ENCODE measurements around the gene FAM210A.

DNA sequence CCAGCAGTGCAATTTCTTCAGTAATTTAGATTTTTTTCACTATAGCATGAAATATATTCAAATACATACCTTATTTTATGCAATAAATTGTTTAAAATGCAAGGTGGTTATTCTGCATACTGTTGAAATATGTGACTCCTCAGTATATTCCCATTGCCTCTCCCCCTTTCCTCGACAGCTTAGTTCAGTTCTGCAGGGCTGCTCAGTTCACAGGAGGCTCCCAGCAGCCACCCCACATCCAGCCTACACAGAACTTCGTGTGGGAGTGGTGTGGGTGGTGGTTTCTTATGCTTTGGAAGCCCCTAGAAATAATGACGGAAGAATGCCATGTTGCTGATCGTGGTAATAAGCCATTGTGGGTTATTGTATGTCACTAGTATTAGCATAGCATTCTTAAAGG lies 79.7 kb downstream of the FAM210A start:
- TF ChIP-seq, protein P1, sequence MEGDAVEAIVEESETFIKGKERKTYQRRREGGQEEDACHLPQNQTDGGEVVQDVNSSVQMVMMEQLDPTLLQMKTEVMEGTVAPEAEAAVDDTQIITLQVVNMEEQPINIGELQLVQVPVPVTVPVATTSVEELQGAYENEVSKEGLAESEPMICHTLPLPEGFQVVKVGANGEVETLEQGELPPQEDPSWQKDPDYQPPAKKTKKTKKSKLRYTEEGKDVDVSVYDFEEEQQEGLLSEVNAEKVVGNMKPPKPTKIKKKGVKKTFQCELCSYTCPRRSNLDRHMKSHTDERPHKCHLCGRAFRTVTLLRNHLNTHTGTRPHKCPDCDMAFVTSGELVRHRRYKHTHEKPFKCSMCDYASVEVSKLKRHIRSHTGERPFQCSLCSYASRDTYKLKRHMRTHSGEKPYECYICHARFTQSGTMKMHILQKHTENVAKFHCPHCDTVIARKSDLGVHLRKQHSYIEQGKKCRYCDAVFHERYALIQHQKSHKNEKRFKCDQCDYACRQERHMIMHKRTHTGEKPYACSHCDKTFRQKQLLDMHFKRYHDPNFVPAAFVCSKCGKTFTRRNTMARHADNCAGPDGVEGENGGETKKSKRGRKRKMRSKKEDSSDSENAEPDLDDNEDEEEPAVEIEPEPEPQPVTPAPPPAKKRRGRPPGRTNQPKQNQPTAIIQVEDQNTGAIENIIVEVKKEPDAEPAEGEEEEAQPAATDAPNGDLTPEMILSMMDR (IDR thresholded peaks at IDR 0.05), result no peak
- no peak for TF ChIP-seq EZH2 (IDR thresholded peaks at IDR 0.05)
